ENCODE results near the gene ZBTB16. TPM values are rescaled to one million over a fixed set of nuclear protein-coding genes. Genes with fewer than 3 reads are reported as not detected.
"Not testable (repeated sequence)": the region's sequence is repeated elsewhere in the genome, so short reads cannot be mapped to it uniquely, and the experiment has no call there.

The ZBTB16 gene
- total RNA-seq, 1 experiment from 2014 or later, result 70.4 TPM

- H3K27me3 Mint-ChIP-seq (ENCODE audit: insufficient read depth, unreplicated experiment), result no peaks in the 10 kb centered on the region
- POLR2A ChIA-PET, result interaction anchor here (0.7 to 1.0 kb wide), 3 partner anchors 16 to 214 kb away, joined by 3 to 6 read pairs (median 3); no protein-coding TSS in a partner anchor
- H3K4me3 Mint-ChIP-seq (ENCODE audit: unreplicated experiment), result no peak overlapping the region
- no peaks in the 10 kb centered on the region for H3K9me3 Mint-ChIP-seq (ENCODE audit: unreplicated experiment)
- no peak overlapping the region for H3K27ac Mint-ChIP-seq (ENCODE audit: low read depth, unreplicated experiment)
- CTCF ChIA-PET, result interaction anchor here (1.0 to 2.7 kb wide), 5 partner anchors 8 to 217 kb away, joined by 3 to 11 read pairs (median 6); no protein-coding TSS in a partner anchor
- peaks cover 12% of the 10 kb centered on the region for H3K4me1 Mint-ChIP-seq (ENCODE audit: insufficient read depth, unreplicated experiment)
- intact Hi-C loops (cut with micrococcal nuclease), result no loop called here
- peak; percentile 29 for DNase-seq (ENCODE audit: unreplicated experiment)
- BruUV-seq (replicated peaks), result no TSS peak
- TF ChIP-seq CTCF (IDR thresholded peaks at IDR 0.05; ENCODE audit: unreplicated experiment), result no peak
- H3K36me3 Mint-ChIP-seq (ENCODE audit: insufficient read depth, unreplicated experiment), result no peaks in the 10 kb centered on the region
Measured at GRCh38 chr11:114044042-114044871, 15.3 kb upstream of the ZBTB16 start.

- TF ChIP-seq CTCF (IDR thresholded peaks at IDR 0.05; ENCODE audit: unreplicated experiment), result no peak
- H3K9me3 Mint-ChIP-seq (ENCODE audit: unreplicated experiment), result no peaks in the 10 kb centered on the region
- POLR2A ChIA-PET, result interaction anchor here (0.7 kb wide), 1 partner anchor 14 kb away, joined by 3 read pairs; no protein-coding TSS in a partner anchor
- H3K27ac Mint-ChIP-seq (ENCODE audit: low read depth, unreplicated experiment), result no peak overlapping the region
- CTCF ChIA-PET, result no interaction called here
- H3K27me3 Mint-ChIP-seq (ENCODE audit: insufficient read depth, unreplicated experiment), result no peaks in the 10 kb centered on the region
- DNase-seq (ENCODE audit: unreplicated experiment), result no peak
- no peaks in the 10 kb centered on the region for H3K36me3 Mint-ChIP-seq (ENCODE audit: insufficient read depth, unreplicated experiment)
- intact Hi-C loops (cut with micrococcal nuclease), result no loop called here
- no TSS peak for BruUV-seq (replicated peaks)
- H3K4me1 Mint-ChIP-seq (ENCODE audit: insufficient read depth, unreplicated experiment), result peaks cover 4% of the 10 kb centered on the region
- no peak overlapping the region for H3K4me3 Mint-ChIP-seq (ENCODE audit: unreplicated experiment)
Measured at GRCh38 chr11:114047327-114047726, 12.2 kb upstream of the ZBTB16 start.

- no TSS peak for BruUV-seq (replicated peaks)
- no peak for TF ChIP-seq CTCF (IDR thresholded peaks at IDR 0.05; ENCODE audit: unreplicated experiment)
- H3K27ac Mint-ChIP-seq (ENCODE audit: low read depth, unreplicated experiment), result no peak overlapping the region
Measured at GRCh38 chr11:114049050-114049449, 10.5 kb upstream of the ZBTB16 start.

GRCh38 chr11:114049766-114050165 is 9.7 kb upstream of the ZBTB16 start:
- DNase-seq (ENCODE audit: unreplicated experiment); H3K27ac Mint-ChIP-seq (ENCODE audit: low read depth, unreplicated experiment); H3K4me1 Mint-ChIP-seq (ENCODE audit: insufficient read depth, unreplicated experiment); intact Hi-C loops (cut with micrococcal nuclease); BruUV-seq (replicated peaks); H3K9me3 Mint-ChIP-seq (ENCODE audit: unreplicated experiment); H3K4me3 Mint-ChIP-seq (ENCODE audit: unreplicated experiment); H3K27me3 Mint-ChIP-seq (ENCODE audit: insufficient read depth, unreplicated experiment); H3K36me3 Mint-ChIP-seq (ENCODE audit: insufficient read depth, unreplicated experiment): not testable (repeated sequence)
- ChIA-PET POLR2A (interaction anchor here (0.6 kb wide), 1 partner anchor 12 kb away, joined by 3 read pairs; no protein-coding TSS in a partner anchor), CTCF (interaction anchor here (0.7 to 1.7 kb wide), 3 partner anchors 11 to 14 kb away, joined by 3 to 6 read pairs (median 4); no protein-coding TSS in a partner anchor)

More at GRCh38 chr11:114049050-114049449, 10.5 kb upstream of the ZBTB16 start:
- intact Hi-C loops (cut with micrococcal nuclease), result no loop called here
- H3K27me3 Mint-ChIP-seq (ENCODE audit: insufficient read depth, unreplicated experiment), result no peaks in the 10 kb centered on the region
- no peaks in the 10 kb centered on the region for H3K36me3 Mint-ChIP-seq (ENCODE audit: insufficient read depth, unreplicated experiment)
- peaks cover 9% of the 10 kb centered on the region for H3K4me1 Mint-ChIP-seq (ENCODE audit: insufficient read depth, unreplicated experiment)
- H3K9me3 Mint-ChIP-seq (ENCODE audit: unreplicated experiment), result no peaks in the 10 kb centered on the region
- no peak overlapping the region for H3K4me3 Mint-ChIP-seq (ENCODE audit: unreplicated experiment)
- ChIA-PET CTCF (interaction anchor here (1.1 to 1.7 kb wide), 3 partner anchors 10 to 13 kb away, joined by 3 to 6 read pairs (median 4); no protein-coding TSS in a partner anchor), POLR2A (interaction anchor here (0.6 kb wide), 1 partner anchor 13 kb away, joined by 3 read pairs; no protein-coding TSS in a partner anchor)
- no peak for DNase-seq (ENCODE audit: unreplicated experiment)
